Activated T-cell treated with anti-CD3 and anti-CD28 coated beads, Interleukin-2, amount 50 U/mL, for 72 hours (primary cell): ENCODE data around the gene SLC8B1. TPM values are rescaled to one million over a fixed set of nuclear protein-coding genes. Genes with fewer than 3 reads are reported as not detected.
A peak's percentile ranks its signal among the peaks of the same experiment; 100 is the strongest.
"Not testable (repeated sequence)": the region's sequence is repeated elsewhere in the genome, so short reads cannot be mapped to it uniquely, and the experiment has no call there.

ENCODE experiments used
- ATAC-seq, 2 donors: fragments of 150-1000 bp; cut with Tn5 transposase; replicated peaks in 1 of 2; 2 replicates each; pipeline ENCODE4 v1.10.0; 2021; ENCODE audit warnings: moderate library complexity in 2 of 2, mild to moderate bottlenecking in 1 of 2
- DNase-seq, 2 donors: peaks; one replicate each; pipeline ENCODE4 v3.0.0; 2021 to 2022; ENCODE audit warnings: mixed read lengths in 1 of 2
- H3K27ac Mint-ChIP-seq: one replicate; pipeline ENCODE4 v1.8.0; 2022; ENCODE audit warnings: mild to moderate bottlenecking, moderate library complexity, mixed read lengths
- H3K27me3 Mint-ChIP-seq: one replicate; pipeline ENCODE4 v1.8.0; 2022; ENCODE audit warnings: low read depth, mixed read lengths
- H3K36me3 Mint-ChIP-seq, 2 donors: one replicate each; pipeline ENCODE4 v1.8.0; 2022; ENCODE audit warnings: mixed read lengths in 2 of 2, mild to moderate bottlenecking in 1 of 2; ENCODE audit not compliant: insufficient read depth in 2 of 2
- H3K4me1 Mint-ChIP-seq: one replicate; pipeline ENCODE4 v1.8.0; 2022; ENCODE audit warnings: low read depth, mixed read lengths
- H3K4me3 Mint-ChIP-seq, 2 donors: one replicate each; pipeline ENCODE4 v1.8.0; 2022; ENCODE audit warnings: mild to moderate bottlenecking in 2 of 2, mixed read lengths in 2 of 2, moderate library complexity in 2 of 2
- H3K9me3 Mint-ChIP-seq, 2 donors: one replicate each; pipeline ENCODE4 v1.8.0; 2022; ENCODE audit warnings: mixed read lengths in 2 of 2
- total RNA-seq, 2 donors: library from RNA; stranded (reverse); gene quantifications; one replicate each; pipeline ENCODE4 v1.2.3, GENCODE V29; 2022

Gene SLC8B1
- total RNA-seq, 2 donors from 2014 or later, result 25.9 to 27.4 TPM

DNA sequence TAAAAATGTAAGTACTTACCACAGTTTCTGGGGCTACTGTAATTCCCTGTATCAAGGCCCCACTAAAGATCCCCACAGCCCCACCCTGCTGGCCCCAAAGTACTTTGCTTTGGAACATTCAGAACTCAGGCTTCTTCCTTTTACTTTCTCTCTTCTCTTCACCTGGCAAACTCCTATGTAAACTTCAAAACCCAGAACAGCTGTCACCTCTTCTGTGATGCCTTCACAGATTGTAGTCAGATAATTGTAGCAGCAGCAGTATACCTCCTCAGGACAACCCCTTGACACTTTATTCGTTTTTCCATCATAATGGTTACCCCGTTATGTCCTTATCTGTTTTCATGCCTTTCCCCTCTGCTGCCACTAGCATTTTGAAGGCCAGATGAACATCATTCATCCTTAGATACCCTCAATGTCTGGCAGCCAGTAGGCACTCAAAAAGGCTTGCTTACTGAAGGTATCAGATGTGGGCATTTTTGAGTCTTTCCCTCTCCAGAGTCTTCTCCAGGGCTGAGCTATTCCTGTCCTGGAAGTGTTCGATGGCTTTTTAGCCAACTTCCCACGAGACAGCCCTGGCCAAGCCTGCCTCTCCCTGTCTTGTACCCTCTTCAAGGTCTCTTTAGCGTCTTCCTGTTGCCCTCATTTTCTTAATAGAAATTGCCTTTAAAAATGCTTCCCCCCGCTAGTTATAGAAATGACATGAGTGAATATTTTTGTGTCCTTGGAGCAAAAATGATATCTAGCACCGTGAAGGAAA, 30.9 kb upstream of the SLC8B1 start:
- H3K27ac Mint-ChIP-seq, result no peak overlapping the region
- ATAC-seq, result no peak
- H3K36me3 Mint-ChIP-seq, result peaks cover 0 to 1% of the 10 kb centered on the region in 2 donors
- no peaks in the 10 kb centered on the region for H3K27me3 Mint-ChIP-seq
- H3K9me3 Mint-ChIP-seq, result no peaks in the 10 kb centered on the region
- H3K4me3 Mint-ChIP-seq, result no peak overlapping the region
- DNase-seq, result no peak
- H3K4me1 Mint-ChIP-seq, result peaks cover 4% of the 10 kb centered on the region

DNA sequence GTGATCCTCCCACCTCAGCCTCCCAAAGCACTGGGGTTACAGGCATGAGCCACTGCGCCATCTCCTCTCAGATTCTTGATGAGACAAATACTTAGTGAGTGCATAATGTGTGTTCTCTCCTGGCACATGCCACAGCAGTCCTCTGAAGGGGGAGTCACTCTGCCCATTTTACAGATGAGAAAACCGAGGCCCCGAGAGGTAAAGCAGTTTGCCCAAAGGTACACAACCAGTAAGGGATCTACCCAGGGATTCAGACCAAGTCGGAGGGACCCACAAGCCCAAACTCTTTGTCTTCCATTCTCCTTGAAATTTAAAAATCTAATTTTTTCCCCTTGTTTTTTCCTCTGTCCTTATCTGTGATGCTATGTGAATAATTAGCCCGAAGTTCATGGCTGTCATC, 29.8 kb upstream of the SLC8B1 start:
- ATAC-seq, result no peak
- Mint-ChIP-seq H3K4me3 (no peak overlapping the region), H3K9me3 (no peaks in the 10 kb centered on the region), H3K27ac (peak overlapping the region; percentile 51), H3K36me3 (peaks cover 0 to 1% of the 10 kb centered on the region in 2 donors), H3K27me3 (no peaks in the 10 kb centered on the region), H3K4me1 (peaks cover 11% of the 10 kb centered on the region)
- no peak for DNase-seq

DNA sequence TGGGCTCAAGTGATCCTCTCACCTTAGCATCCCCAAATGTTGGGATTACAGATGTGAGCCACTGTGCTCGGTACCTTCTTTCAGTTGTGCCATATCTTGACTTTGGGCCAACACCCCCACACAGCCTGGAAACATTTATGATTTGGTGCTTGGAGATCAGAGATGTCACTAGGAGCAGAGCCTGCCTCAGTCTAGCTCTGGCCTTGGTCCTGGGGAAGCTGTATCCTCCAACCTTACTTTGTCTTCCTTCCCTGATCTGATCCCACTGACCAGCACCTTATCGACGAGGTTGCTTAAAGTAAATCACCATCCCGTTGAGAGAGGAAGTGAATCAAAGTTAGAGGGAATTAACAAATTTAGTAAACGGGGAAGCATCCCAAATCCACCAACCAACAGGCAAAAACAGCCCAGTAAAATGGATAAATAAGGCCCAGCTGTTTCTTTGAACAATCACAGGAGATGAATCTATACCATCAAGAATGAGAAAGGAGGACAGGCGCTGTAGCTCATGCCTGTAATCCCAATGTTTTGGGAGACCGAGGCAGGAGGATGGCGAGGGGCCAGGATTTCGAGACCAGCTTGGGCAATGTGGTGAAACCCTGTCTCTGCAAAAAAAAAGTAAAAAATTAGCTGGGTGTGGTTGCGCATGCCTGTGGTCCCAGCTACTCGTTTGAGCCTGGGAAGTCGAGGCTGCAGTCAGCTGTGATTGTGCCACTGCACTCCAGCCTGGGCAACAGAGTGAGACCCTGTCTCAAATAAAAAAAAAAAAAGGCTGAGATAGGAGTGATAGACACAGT, 26.9 kb upstream of the SLC8B1 start:
- H3K27me3 Mint-ChIP-seq, result no peaks in the 10 kb centered on the region
- DNase-seq (no peak), ATAC-seq (no peak)
- H3K4me1 Mint-ChIP-seq, result peaks cover 15% of the 10 kb centered on the region
- H3K9me3 Mint-ChIP-seq, result no peaks in the 10 kb centered on the region
- H3K36me3 Mint-ChIP-seq, result peaks cover 0 to 1% of the 10 kb centered on the region in 2 donors
- peak overlapping the region; percentile 35 for H3K27ac Mint-ChIP-seq
- H3K4me3 Mint-ChIP-seq, result no peak overlapping the region

DNA sequence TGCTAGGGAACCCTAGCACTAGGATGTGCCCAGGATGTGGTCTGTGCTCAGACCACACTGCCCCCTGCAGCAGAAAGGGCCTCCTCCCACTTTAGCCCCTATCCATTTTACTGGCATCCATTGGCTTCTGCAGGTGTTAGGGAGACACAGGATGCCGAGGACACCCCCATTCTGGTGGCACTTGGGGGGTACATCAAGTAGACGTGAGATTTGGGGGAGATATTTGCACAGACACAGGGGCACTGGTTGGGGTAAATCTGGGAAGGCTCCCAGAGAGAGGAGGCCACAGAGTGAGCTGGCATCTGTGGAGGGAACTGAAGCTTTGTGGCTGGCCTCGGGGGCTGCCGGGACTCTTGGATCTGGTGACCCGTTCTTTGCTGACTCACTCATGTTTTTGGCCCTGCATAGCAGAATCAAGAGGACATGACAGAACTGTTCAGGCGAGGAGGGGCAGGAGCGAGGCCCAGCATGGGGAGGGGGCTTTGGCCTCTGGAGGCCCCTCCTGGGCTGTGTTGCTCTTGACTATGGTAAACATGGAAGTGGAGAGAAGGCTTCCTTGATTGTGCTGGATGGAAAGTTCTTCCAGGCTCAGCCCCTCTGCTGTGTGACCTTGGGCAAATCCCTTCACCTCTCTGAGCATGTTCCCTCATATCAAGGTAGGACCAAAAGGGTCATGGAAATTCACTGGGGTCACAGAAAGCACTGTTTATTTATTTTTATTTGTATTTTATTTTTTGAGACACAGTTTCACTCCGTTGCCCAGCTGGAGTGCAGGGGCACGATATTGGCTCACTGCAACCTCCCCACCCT, 25.2 kb upstream of the SLC8B1 start:
- H3K36me3 Mint-ChIP-seq, result peaks cover 0 to 1% of the 10 kb centered on the region in 2 donors
- H3K4me1 Mint-ChIP-seq, result peaks cover 15% of the 10 kb centered on the region
- no peak for ATAC-seq
- peak overlapping the region; percentile 87 to 93 for H3K4me3 Mint-ChIP-seq
- peak in 1 of 2 donors; percentile 7 for DNase-seq
- no peak overlapping the region for H3K27ac Mint-ChIP-seq
- H3K27me3 Mint-ChIP-seq, result no peaks in the 10 kb centered on the region
- no peaks in the 10 kb centered on the region for H3K9me3 Mint-ChIP-seq

DNA sequence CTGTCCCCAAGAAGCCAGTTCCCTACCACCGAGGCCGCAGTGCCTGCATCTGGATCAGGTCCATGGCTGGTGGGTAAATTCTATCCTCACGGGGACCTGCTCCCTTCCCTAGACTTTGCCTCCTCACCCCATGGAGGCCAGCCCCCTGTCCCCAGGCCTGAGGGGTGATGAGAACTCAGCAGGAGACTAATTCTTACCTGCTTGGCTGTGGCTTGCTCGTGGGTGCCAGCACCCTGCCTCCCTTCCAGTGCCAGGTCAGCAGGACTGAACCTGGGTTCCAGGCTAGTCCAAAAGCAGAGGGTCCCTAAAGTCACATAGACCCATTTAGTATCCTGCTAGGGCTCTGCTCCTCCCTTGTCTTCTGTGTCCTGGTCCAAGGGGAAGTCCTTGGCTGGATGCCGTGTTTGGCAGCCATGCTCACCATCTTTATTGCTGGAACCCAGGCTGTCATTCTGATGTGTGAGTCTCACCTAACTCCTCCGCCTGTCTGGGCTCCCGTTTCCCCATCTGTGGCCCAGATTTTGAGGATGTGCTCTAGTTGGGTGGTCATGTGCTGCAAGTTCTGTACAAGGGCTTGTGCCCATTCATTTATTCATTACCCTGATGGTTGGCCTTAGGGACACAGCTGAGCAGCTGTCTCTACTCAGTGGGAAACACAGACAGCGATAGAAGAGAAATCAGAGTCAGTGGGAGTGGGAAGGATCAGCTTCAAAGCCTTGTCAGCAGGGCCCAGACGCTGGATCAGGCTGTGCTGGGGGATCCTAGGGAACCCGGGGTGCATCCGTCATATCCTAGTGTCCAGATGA, 24.4 kb upstream of the SLC8B1 start:
- peak overlapping the region; percentile 75 for H3K27ac Mint-ChIP-seq
- peaks cover 0 to 1% of the 10 kb centered on the region in 2 donors for H3K36me3 Mint-ChIP-seq
- no peaks in the 10 kb centered on the region for H3K27me3 Mint-ChIP-seq
- DNase-seq (no peak), ATAC-seq (no peak)
- H3K9me3 Mint-ChIP-seq, result no peaks in the 10 kb centered on the region
- H3K4me1 Mint-ChIP-seq, result peaks cover 15% of the 10 kb centered on the region
- H3K4me3 Mint-ChIP-seq, result peak overlapping the region; percentile 87 to 93

DNA sequence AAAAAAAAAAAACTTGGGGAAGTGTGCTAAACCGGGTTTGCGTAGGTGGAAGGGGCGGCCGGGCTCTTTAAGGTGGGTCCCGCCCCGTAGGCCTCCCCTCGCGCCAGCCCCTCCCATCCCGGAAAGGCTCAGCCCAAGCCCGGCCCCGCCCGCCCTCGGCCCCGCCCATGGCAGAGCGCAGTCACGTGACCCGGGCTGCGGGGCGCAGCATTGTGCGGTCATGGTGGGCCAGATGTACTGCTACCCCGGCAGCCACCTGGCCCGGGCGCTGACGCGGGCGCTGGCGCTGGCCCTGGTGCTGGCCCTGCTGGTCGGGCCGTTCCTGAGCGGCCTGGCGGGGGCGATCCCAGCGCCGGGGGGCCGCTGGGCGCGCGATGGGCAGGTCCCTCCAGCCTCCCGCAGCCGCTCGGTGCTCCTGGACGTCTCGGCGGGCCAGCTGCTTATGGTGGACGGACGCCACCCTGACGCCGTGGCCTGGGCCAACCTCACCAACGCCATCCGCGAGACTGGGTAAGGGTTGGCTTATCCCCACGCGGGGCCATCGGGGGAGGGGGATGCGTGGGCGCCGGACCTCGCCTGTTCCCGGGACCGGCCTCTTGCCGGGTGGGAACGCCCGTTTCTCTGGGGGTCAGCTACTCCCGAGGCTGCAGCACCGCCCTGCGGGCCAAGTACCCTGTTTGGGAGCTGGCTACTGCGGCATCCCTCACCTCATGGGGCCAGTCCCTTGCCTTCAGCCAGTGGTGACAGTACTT, 23.6 kb upstream of the SLC8B1 start, which contains the start of gene PLBD2:
Gene PLBD2 (plus strand): TSS at position 207 of the 752 bp plus-strand sequence. CDS start 14 bp downstream, at position 221.
- no peaks in the 10 kb centered on the region for H3K9me3 Mint-ChIP-seq

DNA sequence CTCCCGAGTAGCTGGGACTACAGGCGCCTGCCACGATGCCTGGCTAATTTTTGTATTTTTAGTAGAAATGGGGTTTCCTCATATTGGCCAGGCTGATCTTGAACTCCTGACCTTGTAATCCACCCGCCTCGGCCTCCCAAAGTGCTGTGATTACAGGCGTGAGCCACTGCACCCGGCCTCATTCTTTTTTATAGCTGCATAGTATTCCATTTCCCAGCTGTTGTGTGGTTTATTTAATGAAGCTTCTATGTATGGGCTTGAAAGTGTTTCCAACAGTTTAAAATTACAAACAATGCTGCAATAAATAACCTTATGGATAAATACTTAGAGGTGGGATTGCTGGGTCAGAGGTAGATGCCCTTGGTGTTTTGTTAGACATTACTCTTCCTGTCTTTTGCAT, 19.3 kb upstream of the SLC8B1 start:
- not testable (repeated sequence) for DNase-seq, H3K27ac Mint-ChIP-seq, ATAC-seq, H3K4me1 Mint-ChIP-seq, H3K36me3 Mint-ChIP-seq, H3K27me3 Mint-ChIP-seq, H3K9me3 Mint-ChIP-seq, H3K4me3 Mint-ChIP-seq

More for the DNA sequence above, 23.6 kb upstream of the SLC8B1 start, which contains the start of gene PLBD2:
- peak within 1 kb of the TSS; percentile 87 to 93 for H3K4me3 Mint-ChIP-seq
- peaks cover 0 to 1% of the 10 kb centered on the region in 2 donors for H3K36me3 Mint-ChIP-seq
- peaks cover 15% of the 10 kb centered on the region for H3K4me1 Mint-ChIP-seq
- DNase-seq (peak; percentile 93 to 95), ATAC-seq (peak; percentile 96)
- H3K27me3 Mint-ChIP-seq, result no peaks in the 10 kb centered on the region
- H3K27ac Mint-ChIP-seq, result peak within 1 kb of the TSS; percentile 75

DNA sequence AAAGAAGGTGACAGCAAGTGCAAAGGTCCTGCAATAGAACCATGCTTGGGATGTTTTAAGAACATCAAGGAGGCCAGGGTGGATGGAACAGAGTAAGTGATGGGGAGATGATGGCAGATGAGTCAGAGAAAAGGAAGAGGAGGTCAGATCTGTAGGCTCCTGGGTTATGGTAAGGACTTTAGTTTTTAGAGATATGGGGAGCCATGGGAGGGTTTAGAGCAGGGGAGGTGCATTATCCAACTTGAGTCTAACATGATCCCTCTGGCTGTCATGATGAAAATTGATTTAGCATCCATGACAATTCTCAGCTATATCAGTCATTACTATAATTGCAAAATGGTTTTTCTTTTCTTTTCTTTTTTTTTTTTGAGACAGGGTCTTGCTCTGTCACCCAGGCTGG, 16.2 kb upstream of the SLC8B1 start:
- H3K4me1 Mint-ChIP-seq, result peaks cover 5% of the 10 kb centered on the region
- ATAC-seq (no peak), DNase-seq (no peak)
- H3K27me3 Mint-ChIP-seq, result peaks cover 9% of the 10 kb centered on the region
- no peak overlapping the region for H3K4me3 Mint-ChIP-seq
- H3K36me3 Mint-ChIP-seq, result no peaks in the 10 kb centered on the region
- no peak overlapping the region for H3K27ac Mint-ChIP-seq
- no peaks in the 10 kb centered on the region for H3K9me3 Mint-ChIP-seq

DNA sequence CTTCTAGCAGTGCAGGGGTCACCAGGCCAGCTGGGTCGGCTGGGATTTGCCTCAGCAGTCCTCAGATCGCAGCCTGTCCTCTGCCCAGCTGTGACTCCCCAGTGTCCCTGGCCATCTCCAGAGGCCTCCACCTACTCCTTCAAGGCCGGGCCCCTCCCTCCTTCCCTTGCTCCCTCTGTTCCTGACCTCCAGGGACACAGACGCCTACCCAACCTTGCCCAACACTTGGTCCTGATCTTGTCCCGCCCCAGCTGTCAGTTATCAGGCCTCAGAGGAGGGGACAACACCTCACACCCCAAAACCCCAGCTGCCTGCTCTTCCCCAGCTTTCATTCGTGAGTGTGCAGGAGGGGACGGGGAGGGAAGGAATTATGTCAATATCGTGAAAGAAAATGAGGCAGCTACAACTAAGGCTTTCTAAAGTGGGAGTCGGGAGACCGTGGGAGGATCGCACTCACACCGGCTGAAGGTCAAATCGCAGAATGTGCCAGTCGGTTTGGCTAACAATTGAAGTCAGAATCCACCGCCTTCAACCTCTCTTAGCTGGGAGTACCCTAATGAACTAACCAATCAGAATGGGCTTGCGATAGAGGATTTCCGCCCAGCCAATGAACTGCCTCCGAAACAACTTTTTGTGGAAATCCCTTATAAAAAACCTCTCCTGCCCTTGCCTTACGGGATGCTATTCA, 14.1 kb upstream of the SLC8B1 start:
- ATAC-seq (no peak), DNase-seq (no peak)
- H3K27ac Mint-ChIP-seq, result no peak overlapping the region
- H3K4me3 Mint-ChIP-seq, result no peak overlapping the region
- no peaks in the 10 kb centered on the region for H3K36me3 Mint-ChIP-seq
- peaks cover 5% of the 10 kb centered on the region for H3K4me1 Mint-ChIP-seq
- no peaks in the 10 kb centered on the region for H3K9me3 Mint-ChIP-seq
- H3K27me3 Mint-ChIP-seq, result peaks cover 9% of the 10 kb centered on the region

DNA sequence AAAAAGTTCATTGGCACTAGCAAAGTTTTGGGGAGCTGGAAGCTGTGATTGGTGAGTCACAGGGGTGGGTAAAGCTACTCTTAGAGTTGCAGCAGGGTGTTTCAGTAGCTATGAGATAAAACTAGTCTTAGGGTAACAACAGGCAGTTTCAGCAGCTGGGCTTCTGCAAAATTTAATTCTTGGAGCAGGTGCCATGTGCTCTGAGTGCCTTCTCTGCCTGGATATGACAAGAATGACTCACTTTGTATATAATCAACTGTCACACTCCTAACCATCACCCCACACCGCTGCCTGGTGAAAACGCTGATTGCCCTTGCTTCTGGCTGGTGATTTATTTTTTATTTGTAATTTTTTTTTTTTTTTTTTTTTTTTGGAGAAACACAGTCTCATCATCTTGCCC, 13.0 kb upstream of the SLC8B1 start:
- no peak overlapping the region for H3K4me3 Mint-ChIP-seq
- ATAC-seq (no peak), DNase-seq (no peak)
- H3K4me1 Mint-ChIP-seq, result peaks cover 5% of the 10 kb centered on the region
- H3K36me3 Mint-ChIP-seq, result no peaks in the 10 kb centered on the region
- H3K27ac Mint-ChIP-seq, result no peak overlapping the region
- H3K9me3 Mint-ChIP-seq, result no peaks in the 10 kb centered on the region
- peaks cover 8% of the 10 kb centered on the region for H3K27me3 Mint-ChIP-seq

DNA sequence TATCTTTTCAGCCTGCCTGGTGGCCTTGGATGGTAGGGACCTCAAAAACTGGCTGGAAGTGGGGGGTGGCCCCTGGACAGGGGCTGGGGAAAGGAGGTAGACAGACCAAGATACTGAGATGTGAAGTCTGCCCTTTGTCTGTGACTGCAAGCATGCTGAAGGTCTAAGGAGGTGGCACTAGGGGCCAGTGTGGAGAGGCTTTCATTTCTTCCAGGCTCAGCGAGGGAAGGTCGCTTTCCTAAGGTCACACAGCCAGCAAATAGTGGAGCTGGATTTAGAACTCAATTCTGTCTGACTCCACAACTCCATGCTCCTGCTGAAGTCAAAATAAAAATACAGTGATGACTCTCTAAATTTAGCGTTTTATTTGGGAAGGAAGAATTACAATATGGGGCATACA, 12.2 kb upstream of the SLC8B1 start:
- DNase-seq (no peak), ATAC-seq (no peak)
- no peaks in the 10 kb centered on the region for H3K27me3 Mint-ChIP-seq
- H3K4me3 Mint-ChIP-seq, result no peak overlapping the region
- H3K4me1 Mint-ChIP-seq, result no peaks in the 10 kb centered on the region
- no peak overlapping the region for H3K27ac Mint-ChIP-seq
- no peaks in the 10 kb centered on the region for H3K9me3 Mint-ChIP-seq
- no peaks in the 10 kb centered on the region for H3K36me3 Mint-ChIP-seq
